Fibroblast of skin of right quadriceps (primary cell): ENCODE measurements around the gene MSRB1.

Experiments used
- DNase-seq: peaks from one replicate; pipeline ENCODE4 v3.0.0-alpha.2; 2013

The MSRB1 gene

GRCh38 chr16:1942810-1943726, at the start of gene MSRB1:
MSRB1 (minus strand) TSS chr16:1943199; CDS start chr16:1943156, 43 bp downstream.
- DNase-seq = peak; percentile 98

- peak; percentile 92 for DNase-seq
These were observed 49.1 kb upstream of the MSRB1 start for GRCh38 chr16:1991948-1992703.

- no peak for DNase-seq
These were observed 48.6 kb upstream of the MSRB1 start for GRCh38 chr16:1991588-1991947.

- DNase-seq = no peak
These were observed 48.1 kb upstream of the MSRB1 start for GRCh38 chr16:1991135-1991551.

GRCh38 chr16:1990351-1991134, 47.5 kb upstream of the MSRB1 start:
- no peak for DNase-seq

GRCh38 chr16:1990101-1990350, 47.0 kb upstream of the MSRB1 start:
- DNase-seq = no peak

- DNase-seq = no peak
These were observed 46.5 kb upstream of the MSRB1 start, which contains the start of gene SYNGR3 for GRCh38 chr16:1989209-1990100. SYNGR3 (plus strand) TSS chr16:1989970; CDS start chr16:1990103, 133 bp downstream.

GRCh38 chr16:1987198-1987597, 44.2 kb upstream of the MSRB1 start:
- DNase-seq = no peak

- DNase-seq = no peak
These were observed 42.6 kb upstream of the MSRB1 start for GRCh38 chr16:1985466-1986150.

GRCh38 chr16:1984347-1985225, 41.6 kb upstream of the MSRB1 start:
- DNase-seq = no peak

GRCh38 chr16:1983544-1984346, 40.7 kb upstream of the MSRB1 start, which contains the start of gene GFER:
GFER (plus strand) TSS chr16:1984193; CDS start chr16:1984219, 26 bp downstream.
- peak; percentile 91 for DNase-seq

GRCh38 chr16:1982991-1983543, 40.1 kb upstream of the MSRB1 start:
- no peak for DNase-seq

GRCh38 chr16:1982013-1982433, 39.0 kb upstream of the MSRB1 start:
- no peak for DNase-seq

- no peak for DNase-seq
These were observed 38.4 kb upstream of the MSRB1 start, which contains the start of gene NOXO1 for GRCh38 chr16:1981398-1981836. NOXO1 (minus strand) TSS chr16:1981469; CDS start chr16:1981179, 290 bp downstream.

GRCh38 chr16:1980770-1981087, 37.7 kb upstream of the MSRB1 start:
- DNase-seq = no peak

- DNase-seq = no peak
These were observed 37.2 kb upstream of the MSRB1 start for GRCh38 chr16:1980030-1980769.

GRCh38 chr16:1979271-1980029, 36.5 kb upstream of the MSRB1 start:
- DNase-seq = no peak
